A673 (cell line): ENCODE results near the gene RGS7.

Source experiments
- EZH2 ChIP-seq: fragments of 200-600 bp; sonication (generic); IDR thresholded peaks from 2 replicates; pipeline ENCODE4 v1.6.1; 2017; ENCODE audit warnings: borderline replicate concordance, low read depth, mild to moderate bottlenecking, mixed read lengths, antibody characterized with exemption, low read length; ENCODE audit not compliant: poor library complexity, severe bottlenecking
- TF ChIP-seq, protein P1 (sequence below): fragments of 300-800, 200-600 bp; sonication (generic); conservative IDR thresholded peaks from 2 replicates; pipeline ENCODE4 v1.5.1; 2017; ENCODE audit warnings: low read depth, mild to moderate bottlenecking, antibody characterized with exemption, low read length, moderate library complexity, mixed read lengths

DNA sequence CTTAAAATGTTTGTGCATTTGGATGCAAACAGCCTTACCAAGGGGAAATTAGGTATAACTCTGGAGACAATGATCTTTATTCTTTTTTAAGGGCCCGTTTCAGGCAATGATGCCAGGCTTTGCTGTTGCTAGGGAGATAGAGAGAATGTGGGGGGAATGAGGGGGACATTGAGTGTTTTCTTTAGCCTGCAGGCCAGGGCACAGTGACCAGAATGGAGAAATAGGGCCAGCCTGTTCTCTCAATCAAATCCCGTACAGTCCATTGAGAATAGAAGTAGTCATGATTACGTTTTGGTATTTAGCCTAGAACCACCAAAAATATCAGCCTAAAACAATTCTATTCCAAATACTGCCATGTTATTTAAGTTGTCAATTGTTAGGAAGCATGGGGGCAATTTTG is 49.0 kb downstream of the RGS7 start:
- TF ChIP-seq, protein P1, sequence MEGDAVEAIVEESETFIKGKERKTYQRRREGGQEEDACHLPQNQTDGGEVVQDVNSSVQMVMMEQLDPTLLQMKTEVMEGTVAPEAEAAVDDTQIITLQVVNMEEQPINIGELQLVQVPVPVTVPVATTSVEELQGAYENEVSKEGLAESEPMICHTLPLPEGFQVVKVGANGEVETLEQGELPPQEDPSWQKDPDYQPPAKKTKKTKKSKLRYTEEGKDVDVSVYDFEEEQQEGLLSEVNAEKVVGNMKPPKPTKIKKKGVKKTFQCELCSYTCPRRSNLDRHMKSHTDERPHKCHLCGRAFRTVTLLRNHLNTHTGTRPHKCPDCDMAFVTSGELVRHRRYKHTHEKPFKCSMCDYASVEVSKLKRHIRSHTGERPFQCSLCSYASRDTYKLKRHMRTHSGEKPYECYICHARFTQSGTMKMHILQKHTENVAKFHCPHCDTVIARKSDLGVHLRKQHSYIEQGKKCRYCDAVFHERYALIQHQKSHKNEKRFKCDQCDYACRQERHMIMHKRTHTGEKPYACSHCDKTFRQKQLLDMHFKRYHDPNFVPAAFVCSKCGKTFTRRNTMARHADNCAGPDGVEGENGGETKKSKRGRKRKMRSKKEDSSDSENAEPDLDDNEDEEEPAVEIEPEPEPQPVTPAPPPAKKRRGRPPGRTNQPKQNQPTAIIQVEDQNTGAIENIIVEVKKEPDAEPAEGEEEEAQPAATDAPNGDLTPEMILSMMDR: no peak
- no peak for TF ChIP-seq EZH2
